Measurements from ENCODE around the gene CCDC92.

- TF ChIP-seq EZH2 (IDR thresholded peaks at IDR 0.05; ENCODE audit: low read depth, low read length, severe bottlenecking) (no peak), SP1 (IDR thresholded peaks at IDR 0.05; ENCODE audit: low read depth, low read length) (no peak), CTCF (IDR thresholded peaks at IDR 0.05; ENCODE audit: control extremely low read depth in 1 of 3, insufficient read depth in 1 of 3, low read depth in 1 of 3, low read length in 3 of 3) (no peak), BRCA1 (IDR thresholded peaks at IDR 0.05; ENCODE audit: low read depth, low read length) (no peak), MAX (IDR thresholded peaks at IDR 0.05) (no peak), POLR2AphosphoS5 (IDR thresholded peaks at IDR 0.05; ENCODE audit: low read depth, low read length) (no peak)
Observed at GRCh38 chr12:123928897-123929296, 43.7 kb downstream of the CCDC92 start.
